Measurements from ENCODE around the gene KRT20.

DNA sequence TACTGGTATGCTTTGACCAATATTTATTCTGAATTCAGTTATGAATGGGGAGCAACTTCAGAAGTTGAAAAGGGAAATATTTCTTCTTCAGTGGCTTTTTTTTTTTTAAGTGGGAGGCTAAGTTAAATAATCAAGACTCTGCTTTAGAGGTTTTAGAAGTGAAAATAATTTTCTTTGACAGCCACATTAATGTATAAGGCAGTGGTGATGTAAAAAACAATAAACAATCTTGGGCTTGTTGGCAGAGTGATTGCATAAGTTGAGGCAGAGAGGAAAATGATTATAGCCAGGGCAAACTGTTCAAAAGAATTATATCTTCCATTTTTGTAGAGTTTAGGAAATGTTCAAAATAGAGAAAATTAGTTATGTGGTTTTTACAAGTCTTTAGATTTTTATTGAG lies 12.6 kb downstream of the KRT20 start:
- no peak for TF ChIP-seq POLR2A (IDR thresholded peaks at IDR 0.05)
- TF ChIP-seq, protein P1, sequence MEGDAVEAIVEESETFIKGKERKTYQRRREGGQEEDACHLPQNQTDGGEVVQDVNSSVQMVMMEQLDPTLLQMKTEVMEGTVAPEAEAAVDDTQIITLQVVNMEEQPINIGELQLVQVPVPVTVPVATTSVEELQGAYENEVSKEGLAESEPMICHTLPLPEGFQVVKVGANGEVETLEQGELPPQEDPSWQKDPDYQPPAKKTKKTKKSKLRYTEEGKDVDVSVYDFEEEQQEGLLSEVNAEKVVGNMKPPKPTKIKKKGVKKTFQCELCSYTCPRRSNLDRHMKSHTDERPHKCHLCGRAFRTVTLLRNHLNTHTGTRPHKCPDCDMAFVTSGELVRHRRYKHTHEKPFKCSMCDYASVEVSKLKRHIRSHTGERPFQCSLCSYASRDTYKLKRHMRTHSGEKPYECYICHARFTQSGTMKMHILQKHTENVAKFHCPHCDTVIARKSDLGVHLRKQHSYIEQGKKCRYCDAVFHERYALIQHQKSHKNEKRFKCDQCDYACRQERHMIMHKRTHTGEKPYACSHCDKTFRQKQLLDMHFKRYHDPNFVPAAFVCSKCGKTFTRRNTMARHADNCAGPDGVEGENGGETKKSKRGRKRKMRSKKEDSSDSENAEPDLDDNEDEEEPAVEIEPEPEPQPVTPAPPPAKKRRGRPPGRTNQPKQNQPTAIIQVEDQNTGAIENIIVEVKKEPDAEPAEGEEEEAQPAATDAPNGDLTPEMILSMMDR (IDR thresholded peaks at IDR 0.05), result no peak
- TF ChIP-seq POLR2AphosphoS5 (IDR thresholded peaks at IDR 0.05), result no peak
- no peak for TF ChIP-seq EP300 (IDR thresholded peaks at IDR 0.05)

Measured in gastroesophageal sphincter (tissue), 3 donors.